Measurements from ENCODE around the gene TFCP2L1.

GRCh38 chr2:121237336-121237979 is 47.5 kb downstream of the TFCP2L1 start:
- TF ChIP-seq FOS (IDR thresholded peaks at IDR 0.05; ENCODE audit: low read depth, low read length) (no peak), BHLHE40 (IDR thresholded peaks at IDR 0.05; ENCODE audit: low read depth, low read length) (no peak), SMC3 (IDR thresholded peaks at IDR 0.05; ENCODE audit: low read depth, low read length) (no peak), POLR2A (IDR thresholded peaks at IDR 0.05; ENCODE audit: low read depth, low read length) (no peak), USF2 (IDR thresholded peaks at IDR 0.05; ENCODE audit: low read depth, low read length) (no peak), RAD21 (IDR thresholded peaks at IDR 0.05; ENCODE audit: low read length) (no peak)
- TF ChIP-seq, protein P1, sequence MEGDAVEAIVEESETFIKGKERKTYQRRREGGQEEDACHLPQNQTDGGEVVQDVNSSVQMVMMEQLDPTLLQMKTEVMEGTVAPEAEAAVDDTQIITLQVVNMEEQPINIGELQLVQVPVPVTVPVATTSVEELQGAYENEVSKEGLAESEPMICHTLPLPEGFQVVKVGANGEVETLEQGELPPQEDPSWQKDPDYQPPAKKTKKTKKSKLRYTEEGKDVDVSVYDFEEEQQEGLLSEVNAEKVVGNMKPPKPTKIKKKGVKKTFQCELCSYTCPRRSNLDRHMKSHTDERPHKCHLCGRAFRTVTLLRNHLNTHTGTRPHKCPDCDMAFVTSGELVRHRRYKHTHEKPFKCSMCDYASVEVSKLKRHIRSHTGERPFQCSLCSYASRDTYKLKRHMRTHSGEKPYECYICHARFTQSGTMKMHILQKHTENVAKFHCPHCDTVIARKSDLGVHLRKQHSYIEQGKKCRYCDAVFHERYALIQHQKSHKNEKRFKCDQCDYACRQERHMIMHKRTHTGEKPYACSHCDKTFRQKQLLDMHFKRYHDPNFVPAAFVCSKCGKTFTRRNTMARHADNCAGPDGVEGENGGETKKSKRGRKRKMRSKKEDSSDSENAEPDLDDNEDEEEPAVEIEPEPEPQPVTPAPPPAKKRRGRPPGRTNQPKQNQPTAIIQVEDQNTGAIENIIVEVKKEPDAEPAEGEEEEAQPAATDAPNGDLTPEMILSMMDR (conservative IDR thresholded peaks at IDR 0.05; ENCODE audit: low read depth, low read length), result no peak
- TF ChIP-seq, protein P2, sequence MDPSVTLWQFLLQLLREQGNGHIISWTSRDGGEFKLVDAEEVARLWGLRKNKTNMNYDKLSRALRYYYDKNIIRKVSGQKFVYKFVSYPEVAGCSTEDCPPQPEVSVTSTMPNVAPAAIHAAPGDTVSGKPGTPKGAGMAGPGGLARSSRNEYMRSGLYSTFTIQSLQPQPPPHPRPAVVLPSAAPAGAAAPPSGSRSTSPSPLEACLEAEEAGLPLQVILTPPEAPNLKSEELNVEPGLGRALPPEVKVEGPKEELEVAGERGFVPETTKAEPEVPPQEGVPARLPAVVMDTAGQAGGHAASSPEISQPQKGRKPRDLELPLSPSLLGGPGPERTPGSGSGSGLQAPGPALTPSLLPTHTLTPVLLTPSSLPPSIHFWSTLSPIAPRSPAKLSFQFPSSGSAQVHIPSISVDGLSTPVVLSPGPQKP (IDR thresholded peaks at IDR 0.05; ENCODE audit: borderline replicate concordance, low read depth, low read length), result no peak
